ENCODE data around the gene EHF. TPM values are rescaled to one million over a fixed set of nuclear protein-coding genes. Genes with fewer than 3 reads are reported as not detected.

Gene EHF
- total RNA-seq, 4 donors from 2014 or later: 0.09 to 0.85 TPM; not detected in 2

- Histone ChIP-seq H3K9me3 (no peaks in the 10 kb centered on the region), H3K4me1 (peaks cover 7 to 23% of the 10 kb centered on the region in 2 donors), H3K27me3 (no peaks in the 10 kb centered on the region), H3K27ac (no peak overlapping the region), H3K36me3 (no peaks in the 10 kb centered on the region), H3K4me3 (no peak overlapping the region)
- intact Hi-C loops (cut with DNase I; ENCODE audit: low total_unique reads): loop anchor here (10.0 kb wide), 3 partner anchors 74 to 706 kb away; partner anchors contain the start of genes APIP and PDHX
- no peak for DNase-seq
- TF ChIP-seq POLR2A (IDR thresholded peaks at IDR 0.05): no peak
- no peak for TF ChIP-seq CTCF (IDR thresholded peaks at IDR 0.05 in 4 of 5, conservative IDR thresholded peaks at IDR 0.05 in 1 of 5)
- no peak for ATAC-seq
- in situ Hi-C loops (cut with MboI; ENCODE audit: low sequenced_read_pairs in 4 of 4): no loop called here
These were observed 37.5 kb downstream of the EHF start for GRCh38 chr11:34658071-34659015.

- Histone ChIP-seq H3K27ac (no peak overlapping the region), H3K9me3 (no peaks in the 10 kb centered on the region), H3K4me3 (no peak overlapping the region), H3K36me3 (no peaks in the 10 kb centered on the region), H3K4me1 (peaks cover 5 to 14% of the 10 kb centered on the region in 2 donors), H3K27me3 (no peaks in the 10 kb centered on the region)
- TF ChIP-seq CTCF (IDR thresholded peaks at IDR 0.05 in 4 of 5, conservative IDR thresholded peaks at IDR 0.05 in 1 of 5) (no peak), POLR2A (IDR thresholded peaks at IDR 0.05) (no peak)
- intact Hi-C loops (cut with DNase I; ENCODE audit: low total_unique reads): loop anchor here (10.0 kb wide), 3 partner anchors 74 to 706 kb away; partner anchors contain the start of genes APIP and PDHX
- DNase-seq: no peak
- in situ Hi-C loops (cut with MboI; ENCODE audit: low sequenced_read_pairs in 4 of 4): no loop called here
- no peak for ATAC-seq
These were observed 38.3 kb downstream of the EHF start for GRCh38 chr11:34659096-34659733.

GRCh38 chr11:34665077-34665835 is 44.4 kb downstream of the EHF start:
- Histone ChIP-seq H3K9me3 (no peaks in the 10 kb centered on the region), H3K27me3 (no peaks in the 10 kb centered on the region), H3K4me1 (no peaks in the 10 kb centered on the region), H3K36me3 (no peaks in the 10 kb centered on the region), H3K27ac (no peak overlapping the region), H3K4me3 (no peak overlapping the region)
- intact Hi-C loops (cut with DNase I; ENCODE audit: low total_unique reads) (no loop called here), in situ Hi-C loops (cut with MboI; ENCODE audit: low sequenced_read_pairs in 4 of 4) (no loop called here)
- no peak for TF ChIP-seq POLR2A (IDR thresholded peaks at IDR 0.05)
- TF ChIP-seq CTCF (IDR thresholded peaks at IDR 0.05 in 4 of 5, conservative IDR thresholded peaks at IDR 0.05 in 1 of 5): no peak
- DNase-seq: no peak
- no peak for ATAC-seq

- TF ChIP-seq CTCF (IDR thresholded peaks at IDR 0.05 in 4 of 5, conservative IDR thresholded peaks at IDR 0.05 in 1 of 5) (no peak), POLR2A (IDR thresholded peaks at IDR 0.05) (no peak)
- in situ Hi-C loops (cut with MboI; ENCODE audit: low sequenced_read_pairs in 4 of 4): no loop called here
- Histone ChIP-seq H3K27me3 (no peaks in the 10 kb centered on the region), H3K36me3 (no peaks in the 10 kb centered on the region), H3K9me3 (no peaks in the 10 kb centered on the region), H3K27ac (no peak overlapping the region), H3K4me1 (no peaks in the 10 kb centered on the region), H3K4me3 (no peak overlapping the region)
- DNase-seq (no peak), ATAC-seq (no peak)
- intact Hi-C loops (cut with DNase I; ENCODE audit: low total_unique reads): no loop called here
These were observed 47.1 kb downstream of the EHF start for GRCh38 chr11:34667810-34668582.
